Mucosa of descending colon (tissue), 3 donors: Measurements from ENCODE around the gene MCFD2. TPM values are rescaled to one million over a fixed set of nuclear protein-coding genes. Genes with fewer than 3 reads are reported as not detected.
A peak's percentile ranks its signal among the peaks of the same experiment; 100 is the strongest.

Experiments
- ATAC-seq: fragments of 200-7000 bp; cut with Tn5 transposase; one replicate; pipeline ENCODE4 v1.9.1; 2020; ENCODE audit warnings: mild to moderate bottlenecking, moderate library complexity
- DNase-seq, 3 donors: peaks; one replicate each; pipeline ENCODE4 v3.0.0-alpha.2; 2020
- H3K36me3 ChIP-seq: fragments of 200-600 bp; one replicate; pipeline ENCODE4 v1.8.0; 2021; ENCODE audit warnings: low read depth, mild to moderate bottlenecking
- H3K4me1 ChIP-seq: fragments of 200-600 bp; one replicate; pipeline ENCODE4 v1.8.0; 2021; ENCODE audit warnings: low read depth, mild to moderate bottlenecking
- H3K4me3 ChIP-seq: fragments of 200-600 bp; one replicate; pipeline ENCODE4 v1.8.0; 2021; ENCODE audit warnings: mild to moderate bottlenecking
- H3K9me3 ChIP-seq: fragments of 200-600 bp; one replicate; pipeline ENCODE4 v1.8.0; 2021; ENCODE audit warnings: mild to moderate bottlenecking
- intact Hi-C, 2 donors: fragments of 100-400 bp; cut with DNase I in 1 of 2; cut with micrococcal nuclease in 1 of 2; formaldehyde crosslinking; loops; one replicate each; pipeline versions ENCODE4 v1.11.0 to v1.11.1; 2022; cut with DNase I, micrococcal nuclease
- total RNA-seq, 3 donors: library from RNA; stranded (reverse); fragmentation: NEBNext Ultra II Directional in 2 of 3; extraction: Animal tissue kit (Norgen Biotek cat#: 25700) in 2 of 3; gene quantifications; one replicate each; pipeline versions ENCODE4 v1.2.1 to v1.2.4, GENCODE V29; 2021 to 2023
- TF ChIP-seq, protein P1 (sequence below): fragments of 200-600 bp; IDR thresholded peaks from one replicate; pipeline ENCODE4 v1.8.0; 2022; ENCODE audit warnings: antibody characterized with exemption, mild to moderate bottlenecking
- donor health status: DM: no; HTN: no; CAD: no; lungs with moderate emphysema.
- donor health status: DM: no; HTN: no; CAD: no.
- donor health status: DM: no; HTN: yes; CAD: no.

Gene MCFD2
- total RNA-seq, 3 donors from 2014 or later, result 34.7 to 77.3 (median 49.5) TPM

- peaks cover 29% of the 10 kb centered on the region for H3K4me1 ChIP-seq
- H3K4me3 ChIP-seq, result no peak overlapping the region
- no peak for DNase-seq
- no peaks in the 10 kb centered on the region for H3K36me3 ChIP-seq
- intact Hi-C loops, result no loop called here
- TF ChIP-seq, protein P1, sequence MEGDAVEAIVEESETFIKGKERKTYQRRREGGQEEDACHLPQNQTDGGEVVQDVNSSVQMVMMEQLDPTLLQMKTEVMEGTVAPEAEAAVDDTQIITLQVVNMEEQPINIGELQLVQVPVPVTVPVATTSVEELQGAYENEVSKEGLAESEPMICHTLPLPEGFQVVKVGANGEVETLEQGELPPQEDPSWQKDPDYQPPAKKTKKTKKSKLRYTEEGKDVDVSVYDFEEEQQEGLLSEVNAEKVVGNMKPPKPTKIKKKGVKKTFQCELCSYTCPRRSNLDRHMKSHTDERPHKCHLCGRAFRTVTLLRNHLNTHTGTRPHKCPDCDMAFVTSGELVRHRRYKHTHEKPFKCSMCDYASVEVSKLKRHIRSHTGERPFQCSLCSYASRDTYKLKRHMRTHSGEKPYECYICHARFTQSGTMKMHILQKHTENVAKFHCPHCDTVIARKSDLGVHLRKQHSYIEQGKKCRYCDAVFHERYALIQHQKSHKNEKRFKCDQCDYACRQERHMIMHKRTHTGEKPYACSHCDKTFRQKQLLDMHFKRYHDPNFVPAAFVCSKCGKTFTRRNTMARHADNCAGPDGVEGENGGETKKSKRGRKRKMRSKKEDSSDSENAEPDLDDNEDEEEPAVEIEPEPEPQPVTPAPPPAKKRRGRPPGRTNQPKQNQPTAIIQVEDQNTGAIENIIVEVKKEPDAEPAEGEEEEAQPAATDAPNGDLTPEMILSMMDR, result no peak
- no peaks in the 10 kb centered on the region for H3K9me3 ChIP-seq
- no peak for ATAC-seq
Measured at GRCh38 chr2:46943881-46944798, 28.5 kb upstream of the MCFD2 start.

DNA sequence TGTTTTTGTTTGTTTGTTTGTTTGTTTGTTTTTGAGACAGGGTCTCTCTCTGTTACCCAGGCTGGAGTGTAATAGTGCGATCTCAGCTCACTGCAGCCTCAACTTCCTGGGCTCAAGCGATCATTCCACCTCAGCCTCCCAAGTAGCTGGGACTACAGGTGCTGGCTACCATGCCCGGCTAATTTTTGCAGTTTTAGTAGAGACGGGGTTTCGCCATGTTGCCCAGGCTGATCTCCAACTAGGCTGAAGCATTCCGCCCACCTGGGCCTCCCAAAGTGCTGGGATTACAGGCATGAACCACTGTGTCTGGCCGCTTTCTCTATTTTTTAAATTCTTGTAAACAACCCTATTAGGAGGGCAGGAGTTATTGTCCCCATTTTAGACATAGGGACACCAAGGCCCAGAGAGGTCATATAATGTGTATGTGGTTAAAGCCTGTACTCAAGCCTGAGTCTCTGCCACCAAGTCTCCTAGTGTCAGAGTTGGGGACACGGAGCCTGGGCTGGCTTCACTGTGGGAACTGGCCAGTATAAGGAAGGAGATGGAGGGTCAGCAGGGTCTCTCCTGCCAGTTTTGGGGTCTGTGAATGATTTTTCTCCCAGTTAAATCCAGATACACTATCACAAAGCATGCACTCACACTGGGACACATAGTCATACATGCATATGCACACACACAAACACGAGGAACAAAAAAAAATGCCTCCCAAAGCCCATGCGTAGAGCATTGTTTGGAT, 27.5 kb upstream of the MCFD2 start:
- no peak overlapping the region for H3K4me3 ChIP-seq
- ATAC-seq, result no peak
- peaks cover 29% of the 10 kb centered on the region for H3K4me1 ChIP-seq
- H3K36me3 ChIP-seq, result no peaks in the 10 kb centered on the region
- TF ChIP-seq, protein P1, result no peak
- intact Hi-C loops, result no loop called here
- no peak for DNase-seq
- no peaks in the 10 kb centered on the region for H3K9me3 ChIP-seq

DNA sequence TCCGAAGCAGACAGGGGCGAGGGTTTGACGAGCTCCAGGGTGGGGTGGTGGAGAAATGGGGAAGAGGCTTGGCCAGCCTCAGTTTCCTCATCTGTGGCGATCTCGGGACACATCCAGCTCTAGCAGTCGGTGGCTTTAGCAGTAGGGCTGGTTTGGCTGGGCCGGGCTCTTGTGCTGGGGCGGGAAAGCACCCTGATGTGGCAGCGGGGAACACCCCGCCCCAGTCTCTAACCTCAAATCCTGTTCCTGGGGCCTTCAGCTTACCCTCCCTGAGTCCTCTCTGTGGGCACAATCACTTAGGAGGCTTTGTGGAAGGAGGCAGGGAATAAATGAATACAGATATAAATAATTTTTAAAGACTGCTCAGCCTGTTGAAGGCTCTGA, 26.5 kb upstream of the MCFD2 start:
- TF ChIP-seq, protein P1, result no peak
- Histone ChIP-seq H3K36me3 (no peaks in the 10 kb centered on the region), H3K9me3 (no peaks in the 10 kb centered on the region), H3K4me1 (peaks cover 26% of the 10 kb centered on the region), H3K4me3 (peak overlapping the region; percentile 77)
- intact Hi-C loops, result no loop called here
- DNase-seq (peak; percentile 61 to 86 (median 76)), ATAC-seq (peak; percentile 56)

DNA sequence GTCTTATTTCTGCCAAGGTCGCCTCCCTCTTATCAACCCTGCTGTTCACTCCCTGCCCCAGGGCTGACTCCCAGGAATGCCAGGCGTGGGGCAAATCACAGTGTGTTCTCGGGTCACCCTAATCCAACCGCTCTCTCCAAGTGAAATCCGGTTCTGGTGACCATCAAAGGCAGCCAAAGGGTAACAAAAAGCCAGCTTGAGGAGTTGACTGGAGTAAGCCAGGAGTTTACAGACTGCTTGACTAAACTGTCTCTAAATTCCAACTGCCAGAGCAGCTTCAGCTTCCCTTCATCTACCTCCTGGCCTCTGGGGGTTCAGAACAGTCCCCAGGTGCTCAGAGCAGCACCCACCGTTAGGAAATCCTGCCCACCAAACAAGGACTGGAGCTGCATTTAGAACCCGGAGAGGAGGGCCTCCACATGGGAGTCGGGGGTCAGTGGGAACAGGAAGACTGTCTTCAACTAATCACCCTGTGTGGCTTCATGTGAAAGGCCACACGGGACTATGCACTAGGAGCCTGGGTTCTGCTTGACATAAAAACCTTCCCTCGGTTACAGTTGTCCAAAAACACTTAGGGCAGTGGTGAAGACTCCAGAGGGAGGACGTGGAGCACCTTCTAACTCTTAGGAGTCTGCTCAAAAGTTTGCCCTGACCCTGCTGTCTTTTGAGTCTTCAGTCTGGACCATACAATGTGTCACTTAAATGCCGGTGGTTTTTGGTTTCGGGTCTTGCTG, 24.2 kb upstream of the MCFD2 start:
- H3K4me1 ChIP-seq, result peaks cover 14% of the 10 kb centered on the region
- TF ChIP-seq, protein P1, result no peak
- H3K36me3 ChIP-seq, result no peaks in the 10 kb centered on the region
- ATAC-seq, result no peak
- no peaks in the 10 kb centered on the region for H3K9me3 ChIP-seq
- intact Hi-C loops, result no loop called here
- no peak overlapping the region for H3K4me3 ChIP-seq
- no peak for DNase-seq

DNA sequence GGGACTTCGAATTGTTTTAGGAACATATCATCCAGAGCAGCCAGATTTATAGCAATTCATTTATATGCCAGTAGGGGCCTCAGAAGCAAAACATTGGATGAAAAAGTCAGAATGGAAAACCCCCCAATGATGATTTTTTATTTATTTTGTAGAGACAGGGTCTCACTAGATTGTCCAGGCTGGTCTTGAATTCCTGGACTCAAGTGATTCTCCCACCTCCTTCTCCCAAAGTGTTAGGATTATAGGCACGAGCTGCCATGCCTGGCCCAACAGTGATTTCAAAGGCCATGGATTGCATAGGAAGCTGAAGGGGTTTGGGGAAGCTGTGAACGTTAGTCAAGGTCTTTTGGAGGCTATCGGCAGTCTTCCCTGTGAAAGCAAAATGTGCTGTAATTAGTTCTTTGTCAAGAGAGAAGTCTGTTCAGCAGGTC, 21.9 kb upstream of the MCFD2 start:
- DNase-seq, result no peak
- intact Hi-C loops, result no loop called here
- Histone ChIP-seq H3K36me3 (no peaks in the 10 kb centered on the region), H3K4me3 (no peak overlapping the region), H3K9me3 (no peaks in the 10 kb centered on the region), H3K4me1 (peaks cover 12% of the 10 kb centered on the region)
- TF ChIP-seq, protein P1, result no peak
- no peak for ATAC-seq
